DOHH2 (cell line): Measurements from ENCODE around the gene MRPS5.

ENCODE experiments used
- EZH2phosphoT487 ChIP-seq: fragments of 200-600 bp; sonication (generic); IDR thresholded peaks from 2 replicates; pipeline ENCODE4 v1.6.1; 2017; ENCODE audit warnings: borderline replicate concordance, mild to moderate bottlenecking, antibody characterized with exemption, low read length, moderate library complexity, mixed read lengths
- TF ChIP-seq, protein P1 (sequence below): fragments of 200-600 bp; sonication (generic); IDR thresholded peaks from one replicate; pipeline ENCODE4 v1.5.1; 2014; ENCODE audit warnings: antibody characterized with exemption, mild to moderate bottlenecking, low read depth, low read length; ENCODE audit not compliant: poor library complexity, severe bottlenecking

DNA sequence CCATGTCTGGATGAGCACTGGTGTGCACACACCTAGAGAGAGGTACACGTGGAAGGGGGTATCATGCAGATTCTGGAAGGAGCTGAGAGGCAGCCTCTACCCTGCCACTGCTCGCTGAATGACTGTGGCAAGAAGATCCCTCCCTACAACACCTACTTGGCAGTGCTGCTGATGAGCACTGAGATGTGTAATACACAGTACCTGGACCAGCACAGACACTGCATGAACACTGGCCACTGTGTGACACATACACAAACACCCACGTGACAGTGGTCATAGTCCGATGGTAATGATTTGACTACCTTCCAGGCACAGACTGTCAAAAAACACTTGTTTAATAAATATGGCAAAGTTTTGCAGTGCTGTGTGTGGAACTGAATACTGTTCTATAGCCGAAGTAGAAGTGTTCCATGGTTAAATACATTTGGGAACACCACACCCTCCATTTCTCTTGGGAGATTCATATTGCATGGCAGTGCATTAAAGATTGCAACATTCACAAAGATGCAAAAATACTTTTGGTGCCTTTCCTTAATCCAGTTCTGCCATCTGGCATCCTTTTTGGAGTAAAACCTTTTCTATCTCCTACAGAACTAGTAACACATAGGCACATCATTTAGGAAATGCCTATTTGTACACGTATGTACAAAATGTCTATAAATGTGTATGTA, 29.6 kb downstream of the MRPS5 start:
- TF ChIP-seq, protein P1, sequence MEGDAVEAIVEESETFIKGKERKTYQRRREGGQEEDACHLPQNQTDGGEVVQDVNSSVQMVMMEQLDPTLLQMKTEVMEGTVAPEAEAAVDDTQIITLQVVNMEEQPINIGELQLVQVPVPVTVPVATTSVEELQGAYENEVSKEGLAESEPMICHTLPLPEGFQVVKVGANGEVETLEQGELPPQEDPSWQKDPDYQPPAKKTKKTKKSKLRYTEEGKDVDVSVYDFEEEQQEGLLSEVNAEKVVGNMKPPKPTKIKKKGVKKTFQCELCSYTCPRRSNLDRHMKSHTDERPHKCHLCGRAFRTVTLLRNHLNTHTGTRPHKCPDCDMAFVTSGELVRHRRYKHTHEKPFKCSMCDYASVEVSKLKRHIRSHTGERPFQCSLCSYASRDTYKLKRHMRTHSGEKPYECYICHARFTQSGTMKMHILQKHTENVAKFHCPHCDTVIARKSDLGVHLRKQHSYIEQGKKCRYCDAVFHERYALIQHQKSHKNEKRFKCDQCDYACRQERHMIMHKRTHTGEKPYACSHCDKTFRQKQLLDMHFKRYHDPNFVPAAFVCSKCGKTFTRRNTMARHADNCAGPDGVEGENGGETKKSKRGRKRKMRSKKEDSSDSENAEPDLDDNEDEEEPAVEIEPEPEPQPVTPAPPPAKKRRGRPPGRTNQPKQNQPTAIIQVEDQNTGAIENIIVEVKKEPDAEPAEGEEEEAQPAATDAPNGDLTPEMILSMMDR: no peak
- TF ChIP-seq EZH2phosphoT487: no peak
